HS-27A (cell line): Measurements from ENCODE around the gene CBX1.
A peak's percentile ranks its signal among the peaks of the same experiment; 100 is the strongest.

Experiments used
- DNase-seq: peaks from one replicate; pipeline ENCODE4 v3.0.0-alpha.2; 2012; ENCODE audit warnings: low read depth, missing footprints

The CBX1 gene

DNA sequence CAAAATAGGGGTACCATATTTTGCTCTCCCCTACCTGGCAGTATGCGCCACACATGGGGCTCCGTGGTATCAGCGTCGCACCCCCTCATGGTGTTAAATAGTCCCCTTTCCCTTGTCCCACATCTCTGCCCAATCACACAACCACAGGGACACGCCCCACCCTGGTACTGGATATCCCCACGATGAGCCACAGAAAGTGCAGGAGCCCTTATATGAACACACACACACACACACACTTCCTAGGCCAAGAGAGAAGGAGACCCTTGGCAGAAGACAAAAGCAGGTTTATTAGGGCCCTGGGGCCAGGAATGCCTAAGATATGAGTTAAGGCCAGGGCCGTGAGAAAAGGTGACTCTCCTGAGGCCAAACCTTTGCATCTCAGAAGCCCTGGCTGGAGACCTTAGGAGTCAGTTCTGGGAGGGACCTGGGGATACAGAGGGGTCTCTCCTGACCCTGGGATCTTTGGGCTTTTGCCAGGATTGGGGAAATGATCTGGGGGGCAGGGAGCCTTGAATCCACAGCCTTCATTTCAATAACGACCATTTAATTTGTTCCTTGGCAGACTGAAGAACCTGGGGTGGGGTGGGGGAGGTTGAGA lies 75.3 kb downstream of the CBX1 start:
- no peak for DNase-seq

DNA sequence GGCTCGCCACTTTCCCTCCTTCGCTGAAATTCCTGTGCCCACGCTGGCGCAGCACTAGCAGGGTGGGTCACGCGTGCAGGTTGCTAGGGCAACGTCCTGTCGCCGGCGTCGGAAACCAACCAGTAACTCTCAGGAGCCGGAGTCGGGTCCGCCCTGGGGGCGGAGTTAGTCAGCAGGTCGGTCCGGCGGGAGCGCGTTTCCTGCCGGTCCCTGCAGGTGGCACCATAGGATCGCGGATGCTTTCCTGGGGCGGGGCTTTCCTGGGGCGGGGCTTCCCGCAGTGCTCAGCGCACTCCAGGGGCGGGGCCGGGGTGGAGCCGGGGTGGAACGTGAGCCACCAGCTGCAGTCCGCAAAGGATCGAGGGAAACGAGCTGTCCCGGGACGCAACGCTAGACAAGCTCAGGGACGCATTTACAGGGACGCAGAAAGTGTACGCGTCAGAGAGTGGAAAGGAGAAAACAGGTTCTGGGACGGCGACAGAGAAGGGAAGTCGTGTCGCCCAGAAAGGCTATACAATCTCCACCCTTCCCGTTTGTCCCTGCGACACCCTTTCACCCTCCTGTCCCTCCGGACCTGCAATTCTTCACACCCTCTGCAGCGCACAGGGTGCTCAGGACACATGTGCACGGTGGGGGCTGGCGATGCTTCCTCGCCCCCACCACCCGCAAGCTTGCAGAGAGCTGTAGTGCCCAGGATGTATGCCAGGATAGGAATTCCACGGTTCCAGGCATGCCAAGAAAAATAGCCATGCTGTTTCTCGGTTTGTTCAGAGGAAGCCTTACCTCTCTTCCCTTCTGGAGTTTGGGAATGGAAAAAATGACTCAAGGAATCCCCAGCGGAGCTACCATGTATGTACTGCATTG lies 76.0 kb downstream of the CBX1 start:
- peak; percentile 96 for DNase-seq

DNA sequence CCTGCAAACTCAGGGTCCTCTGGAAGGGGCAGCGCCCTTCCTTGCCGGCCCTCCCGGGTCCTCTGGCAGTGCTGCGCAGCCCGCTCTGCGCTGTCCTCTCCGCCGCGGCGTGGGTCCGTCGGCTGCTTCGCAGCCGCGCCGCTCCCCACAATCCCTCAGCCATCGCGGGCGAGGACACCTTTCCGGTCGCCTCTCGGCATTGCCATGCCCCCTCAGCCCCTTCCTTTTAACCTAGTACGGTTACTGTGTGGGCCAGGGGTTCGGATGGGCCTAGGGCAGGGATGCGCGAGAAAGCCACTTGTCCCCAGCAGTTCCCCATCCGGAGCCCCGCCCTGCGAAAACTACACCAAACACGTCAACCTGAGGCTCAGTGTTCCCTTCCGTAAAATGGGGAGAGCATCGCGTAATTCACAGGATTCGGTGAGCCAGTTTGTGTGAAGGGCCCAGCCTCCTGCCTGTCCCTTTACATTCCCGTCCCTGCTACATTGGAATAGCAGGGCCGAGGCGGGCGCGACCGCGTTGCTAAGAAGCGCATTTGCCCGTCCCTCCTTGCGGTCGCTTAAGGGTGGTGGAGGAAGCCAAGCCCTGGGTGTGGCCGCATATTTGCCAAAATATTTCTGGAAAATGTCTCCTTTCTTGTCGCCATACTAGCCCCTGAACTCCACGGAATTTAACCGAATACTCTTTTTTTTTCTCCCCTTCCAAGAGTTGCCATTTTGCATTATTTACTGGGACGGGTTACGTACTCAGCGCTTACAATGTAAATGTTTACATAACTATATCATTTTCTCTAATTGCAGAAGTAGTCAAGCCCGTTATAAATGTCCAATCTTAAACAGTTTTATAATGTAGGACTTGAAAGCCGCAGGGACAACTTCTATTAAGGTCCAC lies 76.9 kb downstream of the CBX1 start:
- DNase-seq: peak; percentile 81

DNA sequence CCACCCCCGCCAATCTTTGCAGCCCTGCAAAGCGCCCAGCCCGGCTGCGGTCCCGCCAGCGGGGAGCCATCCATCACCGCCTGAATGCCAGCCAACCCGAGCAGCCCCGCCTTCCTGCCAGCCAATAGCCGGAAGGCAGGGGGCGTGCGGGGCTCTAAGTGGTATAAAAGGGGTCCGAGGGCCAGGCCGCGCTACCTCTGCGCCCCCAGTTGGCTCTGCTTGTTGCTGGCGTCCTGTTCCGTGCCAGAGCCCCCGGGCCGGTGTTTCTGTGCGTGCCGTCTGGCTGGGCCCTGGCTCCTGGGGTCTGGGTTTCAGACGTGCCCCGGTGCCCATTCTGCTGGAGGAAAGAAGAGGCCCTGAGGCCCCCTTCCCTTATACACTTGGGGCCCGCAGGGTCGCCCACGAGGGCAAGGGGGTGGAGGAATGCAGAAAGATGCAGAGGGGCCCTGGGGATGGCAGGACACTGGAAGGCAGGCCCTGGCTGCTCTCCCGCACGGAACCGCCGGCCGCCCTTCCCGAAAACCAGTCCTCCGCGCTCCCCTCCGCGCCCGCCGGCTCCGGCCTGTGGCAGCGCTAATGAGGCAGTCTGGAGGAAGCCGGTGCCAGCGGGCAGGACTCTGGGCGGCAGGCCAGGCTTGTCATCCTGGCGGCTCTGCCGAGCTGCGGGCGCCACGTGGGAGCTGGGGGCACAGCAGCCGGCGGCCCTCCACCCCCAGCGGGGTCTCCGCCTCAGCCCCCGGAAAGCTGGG lies 77.7 kb downstream of the CBX1 start:
- DNase-seq: no peak

DNA sequence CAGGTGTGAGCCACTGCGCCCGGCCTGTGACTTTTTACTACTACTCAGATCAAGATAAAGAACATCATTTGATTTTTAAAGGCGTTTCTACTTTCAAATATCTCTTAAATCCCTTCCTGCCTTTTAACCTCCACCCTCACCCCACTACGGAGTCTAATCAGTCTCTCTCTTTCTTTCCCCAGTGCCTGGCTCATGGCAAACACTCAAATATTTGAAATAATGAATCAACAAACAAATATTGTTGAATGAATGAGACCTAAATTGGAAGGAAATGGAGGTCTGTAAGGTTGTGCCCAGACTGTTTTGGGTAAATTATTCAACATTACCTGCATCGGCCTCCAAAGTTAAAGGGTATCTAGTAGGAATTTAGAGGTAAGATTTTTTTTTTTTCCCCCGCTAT lies 78.4 kb downstream of the CBX1 start:
- DNase-seq: no peak

DNA sequence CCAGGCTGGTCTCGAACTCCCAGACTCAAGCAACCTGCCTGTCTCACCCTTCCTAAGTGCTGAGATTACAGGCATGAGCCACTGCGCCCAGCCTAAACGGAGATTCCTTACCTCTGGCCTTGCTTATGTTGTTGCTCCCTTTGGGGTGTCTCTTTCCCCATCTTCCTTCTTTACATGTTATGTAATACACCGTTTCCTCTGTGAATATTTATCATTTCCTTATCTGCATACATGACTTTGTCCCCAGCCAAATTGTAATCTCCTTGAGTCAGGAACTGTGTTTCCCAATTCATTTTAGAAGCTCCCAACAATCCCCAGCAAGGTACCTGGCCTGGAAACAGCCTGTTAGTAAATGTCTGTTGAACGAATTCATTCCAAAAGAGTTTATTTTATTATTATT lies 79.3 kb downstream of the CBX1 start:
- no peak for DNase-seq
